Nephron (organoid): ENCODE measurements around the gene SAMD3.

Source experiments
- H3K27ac Mint-ChIP-seq, 3 experiments: 2 replicates each; pipeline ENCODE4 v1.8.0; 2020; ENCODE audit warnings: mixed read lengths in 3 of 3, mild to moderate bottlenecking in 2 of 3, moderate library complexity in 1 of 3
- H3K27me3 Mint-ChIP-seq: 2 replicates; pipeline ENCODE4 v1.8.0; 2021; ENCODE audit warnings: low read depth, mild to moderate bottlenecking, moderate library complexity, mixed read lengths
- H3K36me3 Mint-ChIP-seq: 2 replicates; pipeline ENCODE4 v1.8.0; 2020; ENCODE audit warnings: low read depth, mixed read lengths
- H3K4me1 Mint-ChIP-seq: 2 replicates; pipeline ENCODE4 v1.8.0; 2020; ENCODE audit warnings: mixed read lengths
- H3K4me3 Mint-ChIP-seq, 3 experiments: 2 replicates each; pipeline ENCODE4 v1.8.0; 2020; ENCODE audit warnings: mild to moderate bottlenecking in 3 of 3, mixed read lengths in 3 of 3, moderate library complexity in 2 of 3
- H3K9me3 Mint-ChIP-seq: 2 replicates; pipeline ENCODE4 v1.8.0; 2020; ENCODE audit warnings: mixed read lengths
- TF ChIP-seq, protein P1 (sequence below), 3 experiments: fragments of 200-600 bp; sonication (generic); IDR thresholded peaks; one replicate each; pipeline ENCODE4 v1.5.0; 2021; ENCODE audit warnings: antibody characterized with exemption in 3 of 3; ENCODE audit not compliant: unreplicated experiment in 3 of 3

SAMD3 gene

DNA sequence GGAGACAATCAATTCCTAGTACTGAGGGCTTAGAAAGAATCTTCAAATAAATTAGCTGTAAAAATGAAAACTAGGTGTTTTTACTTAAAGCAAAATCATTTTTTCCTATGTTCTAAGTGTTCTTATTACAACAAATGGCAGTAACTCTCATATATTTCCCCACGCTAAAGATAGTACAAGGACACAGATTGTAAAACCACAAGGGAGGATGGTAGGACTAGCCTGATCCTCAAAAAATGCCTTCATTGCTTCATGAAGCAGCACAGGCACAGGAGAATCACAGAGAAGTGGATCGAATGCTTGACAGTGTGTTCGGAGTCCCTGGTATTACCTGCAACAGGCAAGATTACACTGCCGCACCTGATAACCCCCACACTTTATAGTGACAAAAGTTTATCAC lies 58.5 kb downstream of the SAMD3 start:
- TF ChIP-seq, protein P1, sequence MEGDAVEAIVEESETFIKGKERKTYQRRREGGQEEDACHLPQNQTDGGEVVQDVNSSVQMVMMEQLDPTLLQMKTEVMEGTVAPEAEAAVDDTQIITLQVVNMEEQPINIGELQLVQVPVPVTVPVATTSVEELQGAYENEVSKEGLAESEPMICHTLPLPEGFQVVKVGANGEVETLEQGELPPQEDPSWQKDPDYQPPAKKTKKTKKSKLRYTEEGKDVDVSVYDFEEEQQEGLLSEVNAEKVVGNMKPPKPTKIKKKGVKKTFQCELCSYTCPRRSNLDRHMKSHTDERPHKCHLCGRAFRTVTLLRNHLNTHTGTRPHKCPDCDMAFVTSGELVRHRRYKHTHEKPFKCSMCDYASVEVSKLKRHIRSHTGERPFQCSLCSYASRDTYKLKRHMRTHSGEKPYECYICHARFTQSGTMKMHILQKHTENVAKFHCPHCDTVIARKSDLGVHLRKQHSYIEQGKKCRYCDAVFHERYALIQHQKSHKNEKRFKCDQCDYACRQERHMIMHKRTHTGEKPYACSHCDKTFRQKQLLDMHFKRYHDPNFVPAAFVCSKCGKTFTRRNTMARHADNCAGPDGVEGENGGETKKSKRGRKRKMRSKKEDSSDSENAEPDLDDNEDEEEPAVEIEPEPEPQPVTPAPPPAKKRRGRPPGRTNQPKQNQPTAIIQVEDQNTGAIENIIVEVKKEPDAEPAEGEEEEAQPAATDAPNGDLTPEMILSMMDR (IDR thresholded peaks at IDR 0.05; ENCODE audit: unreplicated experiment in 3 of 3) = no peak
- Mint-ChIP-seq H3K36me3 (no peaks in the 10 kb centered on the region), H3K27me3 (no peaks in the 10 kb centered on the region), H3K9me3 (no peaks in the 10 kb centered on the region), H3K27ac (no peak overlapping the region), H3K4me3 (no peak overlapping the region), H3K4me1 (peaks cover 14% of the 10 kb centered on the region)

DNA sequence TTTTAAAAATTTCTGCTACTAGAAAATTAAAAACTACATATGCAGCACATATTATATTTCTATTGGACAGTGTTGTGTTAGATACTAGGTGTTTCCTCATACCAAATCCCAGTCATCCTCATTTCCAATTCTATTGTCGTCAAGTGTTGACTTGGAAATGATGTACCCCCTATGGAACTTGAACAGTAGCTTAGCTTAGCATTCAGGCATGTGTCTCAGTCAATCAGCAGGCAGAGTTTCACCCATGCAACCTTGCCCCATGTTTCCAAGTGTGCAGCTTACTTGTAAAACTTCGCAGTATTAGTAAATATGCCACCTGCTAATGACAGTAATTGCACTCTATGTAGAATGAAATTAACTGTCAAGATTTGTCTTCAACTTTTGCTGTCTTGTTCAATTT lies 59.5 kb downstream of the SAMD3 start:
- peaks cover 14% of the 10 kb centered on the region for H3K4me1 Mint-ChIP-seq
- H3K27ac Mint-ChIP-seq = no peak overlapping the region
- H3K36me3 Mint-ChIP-seq = no peaks in the 10 kb centered on the region
- H3K9me3 Mint-ChIP-seq = peaks cover 2% of the 10 kb centered on the region
- no peak overlapping the region for H3K4me3 Mint-ChIP-seq
- no peaks in the 10 kb centered on the region for H3K27me3 Mint-ChIP-seq
- TF ChIP-seq, protein P1 (IDR thresholded peaks at IDR 0.05; ENCODE audit: unreplicated experiment in 3 of 3) = no peak

DNA sequence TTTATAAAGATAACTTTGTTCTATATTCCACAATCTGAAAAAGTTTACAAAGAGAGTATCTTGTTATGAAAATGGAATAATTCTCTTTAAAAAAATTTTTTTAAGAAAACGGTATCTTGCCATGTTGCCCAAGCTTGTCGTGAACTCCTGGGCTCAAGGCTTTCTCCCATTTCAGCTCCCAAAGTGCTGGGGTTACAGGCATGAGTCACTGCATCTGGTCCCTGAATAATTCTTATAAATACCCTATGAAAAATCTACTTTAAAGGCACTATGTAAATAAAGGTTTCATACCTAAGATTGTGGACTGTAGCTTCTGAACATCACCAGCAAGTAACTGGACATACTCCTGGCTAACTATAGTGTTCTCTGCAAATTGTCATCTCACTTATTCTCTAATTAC lies 60.3 kb downstream of the SAMD3 start:
- no peak overlapping the region for H3K4me3 Mint-ChIP-seq
- H3K27ac Mint-ChIP-seq = peak overlapping the region in 1 of 3 experiments; percentile 87
- TF ChIP-seq, protein P1 (IDR thresholded peaks at IDR 0.05; ENCODE audit: unreplicated experiment in 3 of 3) = no peak
- peaks cover 14% of the 10 kb centered on the region for H3K4me1 Mint-ChIP-seq
- no peaks in the 10 kb centered on the region for H3K27me3 Mint-ChIP-seq
- H3K36me3 Mint-ChIP-seq = no peaks in the 10 kb centered on the region
- peaks cover 5% of the 10 kb centered on the region for H3K9me3 Mint-ChIP-seq

DNA sequence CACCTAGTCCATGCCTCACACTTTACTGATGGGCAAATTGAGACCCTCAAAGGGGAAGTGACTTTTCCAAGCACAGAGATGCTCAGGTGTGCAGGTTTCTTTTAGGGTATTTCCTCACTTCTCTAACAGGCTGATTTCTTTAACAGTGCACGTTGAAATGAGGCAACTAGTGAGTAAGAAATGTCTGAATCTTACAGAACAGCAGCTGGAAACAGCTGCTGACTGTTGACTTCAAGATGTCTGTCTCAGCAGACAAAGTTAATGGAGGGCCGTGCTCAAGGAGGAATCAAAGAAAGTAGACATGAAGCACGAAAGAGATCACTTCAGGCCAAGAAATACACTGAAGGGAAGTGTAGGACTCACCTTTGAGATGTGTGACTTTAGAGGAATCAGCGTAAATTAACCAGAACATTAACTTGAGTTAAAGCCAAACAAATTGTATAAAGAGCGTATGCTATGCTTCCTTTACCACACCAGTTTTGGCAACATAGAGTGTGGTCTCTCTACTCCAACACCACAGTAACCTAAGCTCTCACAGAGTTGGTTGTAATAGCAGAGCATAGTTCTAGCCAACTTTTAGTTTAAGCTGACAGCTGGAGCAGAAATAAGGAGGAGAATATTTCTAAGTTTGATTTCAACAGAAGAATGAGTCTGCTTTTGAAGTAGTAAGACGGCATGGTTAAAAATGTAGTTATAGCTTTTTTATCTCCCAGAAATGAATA lies 60.9 kb downstream of the SAMD3 start:
- Mint-ChIP-seq H3K4me1 (peaks cover 14% of the 10 kb centered on the region), H3K27me3 (no peaks in the 10 kb centered on the region), H3K4me3 (no peak overlapping the region), H3K9me3 (peaks cover 5% of the 10 kb centered on the region), H3K36me3 (no peaks in the 10 kb centered on the region), H3K27ac (peak overlapping the region; percentile 87 to 88 (median 87))
- TF ChIP-seq, protein P1 (IDR thresholded peaks at IDR 0.05; ENCODE audit: unreplicated experiment in 3 of 3) = no peak

DNA sequence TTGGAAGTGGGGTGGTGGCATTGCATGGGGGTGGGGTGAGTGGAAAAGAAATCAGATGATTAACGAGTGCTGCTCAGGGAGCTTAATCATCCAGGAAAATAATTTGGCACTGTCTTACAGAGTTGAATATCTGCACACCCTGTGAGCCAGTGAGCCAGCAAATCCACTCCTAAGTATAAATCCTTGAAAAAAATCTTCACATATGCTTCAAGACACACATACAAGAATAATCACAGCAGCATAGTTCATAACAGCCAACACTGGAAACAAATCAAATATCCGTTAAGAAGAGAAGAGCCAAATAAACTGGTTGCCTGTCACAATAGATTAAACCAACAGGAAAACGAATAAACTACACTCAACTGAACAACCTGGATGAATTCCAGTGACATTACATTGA lies 62.8 kb downstream of the SAMD3 start:
- Mint-ChIP-seq H3K36me3 (no peaks in the 10 kb centered on the region), H3K4me3 (no peak overlapping the region), H3K27me3 (no peaks in the 10 kb centered on the region), H3K4me1 (peaks cover 14% of the 10 kb centered on the region), H3K27ac (peak overlapping the region in 1 of 3 experiments; percentile 18), H3K9me3 (peaks cover 8% of the 10 kb centered on the region)
- TF ChIP-seq, protein P1 (IDR thresholded peaks at IDR 0.05; ENCODE audit: unreplicated experiment in 3 of 3) = no peak

DNA sequence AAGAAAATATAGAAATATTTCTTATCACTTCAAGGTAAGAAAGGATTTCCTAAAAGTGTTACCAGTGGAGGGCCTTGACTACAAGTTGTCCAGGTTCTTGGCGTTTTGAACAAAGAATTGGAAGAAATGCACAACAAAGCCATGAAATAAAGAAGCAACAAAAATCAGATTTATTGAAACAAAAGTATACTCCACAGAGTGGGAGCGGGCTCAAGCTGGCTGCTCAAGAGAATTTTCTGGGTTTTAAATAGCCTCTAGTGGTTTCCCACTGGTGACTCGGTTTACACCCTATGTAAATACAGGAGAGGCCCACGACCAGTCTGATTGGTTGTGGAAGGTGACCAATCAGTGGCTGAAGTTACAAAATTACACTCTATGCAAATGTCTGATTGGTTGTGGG lies 64.2 kb downstream of the SAMD3 start:
- TF ChIP-seq, protein P1 (IDR thresholded peaks at IDR 0.05; ENCODE audit: unreplicated experiment in 3 of 3) = no peak
- peaks cover 14% of the 10 kb centered on the region for H3K4me1 Mint-ChIP-seq

More for the DNA sequence above, 64.2 kb downstream of the SAMD3 start:
- no peak overlapping the region for H3K4me3 Mint-ChIP-seq
- no peaks in the 10 kb centered on the region for H3K36me3 Mint-ChIP-seq
- H3K27ac Mint-ChIP-seq = no peak overlapping the region
- H3K27me3 Mint-ChIP-seq = no peaks in the 10 kb centered on the region
- peaks cover 8% of the 10 kb centered on the region for H3K9me3 Mint-ChIP-seq
